ENCODE results near the gene MDFIC. TPM values are rescaled to one million over a fixed set of nuclear protein-coding genes. Genes with fewer than 3 reads are reported as not detected.

Gene MDFIC
- total RNA-seq, 2 experiments from 2014 or later = 25.9 to 27.1 TPM

DNA sequence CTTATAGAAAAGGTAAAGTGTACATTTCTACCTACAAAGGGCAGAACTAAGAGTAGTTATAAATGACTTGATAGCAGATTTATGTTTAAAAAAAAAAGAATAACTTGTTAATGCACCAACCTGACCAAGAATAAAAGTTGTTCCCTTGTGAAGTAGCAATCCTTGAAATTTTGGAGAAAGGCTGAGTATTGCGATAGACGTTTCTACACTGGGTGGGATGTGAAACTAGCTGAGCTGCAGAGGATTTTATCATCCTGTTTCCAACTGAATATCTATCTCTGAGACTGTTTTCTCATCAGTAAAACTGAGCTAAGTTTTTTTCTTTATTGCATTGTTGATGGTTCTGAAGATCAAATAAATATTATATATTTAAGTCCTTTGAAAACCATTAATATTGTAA is 14.6 kb downstream of the MDFIC start:
- DNase-seq (no peak), ATAC-seq (ENCODE audit: poor library complexity) (no peak)
- H3K4me3 Mint-ChIP-seq = no peak overlapping the region
- no peaks in the 10 kb centered on the region for H3K9me3 ChIP-seq (ENCODE audit: control insufficient read depth in 1 of 2, insufficient read depth in 1 of 2, low read length in 2 of 2)
- H3K27me3 ChIP-seq (ENCODE audit: control insufficient read depth in 1 of 2, insufficient read depth in 2 of 2, low read length in 2 of 2) = no peaks in the 10 kb centered on the region
- H3K4me3 ChIP-seq (ENCODE audit: low read length) = no peak overlapping the region
- no peak overlapping the region for H3K27ac ChIP-seq (ENCODE audit: low read depth in 1 of 2, low read length in 2 of 2)
- peaks cover 17% of the 10 kb centered on the region for H3K4me1 ChIP-seq (ENCODE audit: insufficient read depth, low read length)
- no peaks in the 10 kb centered on the region for H3K9me3 Mint-ChIP-seq
- POLR2A ChIA-PET = interaction anchor here (0.7 to 1.2 kb wide), 2 partner anchors 9 to 15 kb away, joined by 3 to 4 read pairs; partner anchors contain the start of gene MDFIC
- intact Hi-C loops (cut with DNase I, micrococcal nuclease) = loop anchor here in 1 of 2 experiments (2.0 to 5.0 kb wide), 2 partner anchors 14 to 69 kb away; partner anchors contain the start of gene MDFIC
- H3K27ac Mint-ChIP-seq = peak overlapping the region; percentile 5
- H3K36me3 Mint-ChIP-seq (ENCODE audit: low read depth) = peaks cover 8% of the 10 kb centered on the region
- CTCF ChIA-PET = no interaction called here
- no peaks in the 10 kb centered on the region for H3K27me3 Mint-ChIP-seq
- H3K4me1 Mint-ChIP-seq (ENCODE audit: low read depth) = peaks cover 68% of the 10 kb centered on the region
- TF ChIP-seq, protein P1, sequence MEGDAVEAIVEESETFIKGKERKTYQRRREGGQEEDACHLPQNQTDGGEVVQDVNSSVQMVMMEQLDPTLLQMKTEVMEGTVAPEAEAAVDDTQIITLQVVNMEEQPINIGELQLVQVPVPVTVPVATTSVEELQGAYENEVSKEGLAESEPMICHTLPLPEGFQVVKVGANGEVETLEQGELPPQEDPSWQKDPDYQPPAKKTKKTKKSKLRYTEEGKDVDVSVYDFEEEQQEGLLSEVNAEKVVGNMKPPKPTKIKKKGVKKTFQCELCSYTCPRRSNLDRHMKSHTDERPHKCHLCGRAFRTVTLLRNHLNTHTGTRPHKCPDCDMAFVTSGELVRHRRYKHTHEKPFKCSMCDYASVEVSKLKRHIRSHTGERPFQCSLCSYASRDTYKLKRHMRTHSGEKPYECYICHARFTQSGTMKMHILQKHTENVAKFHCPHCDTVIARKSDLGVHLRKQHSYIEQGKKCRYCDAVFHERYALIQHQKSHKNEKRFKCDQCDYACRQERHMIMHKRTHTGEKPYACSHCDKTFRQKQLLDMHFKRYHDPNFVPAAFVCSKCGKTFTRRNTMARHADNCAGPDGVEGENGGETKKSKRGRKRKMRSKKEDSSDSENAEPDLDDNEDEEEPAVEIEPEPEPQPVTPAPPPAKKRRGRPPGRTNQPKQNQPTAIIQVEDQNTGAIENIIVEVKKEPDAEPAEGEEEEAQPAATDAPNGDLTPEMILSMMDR (IDR thresholded peaks at IDR 0.05) = no peak
- peaks cover 3% of the 10 kb centered on the region for H3K36me3 ChIP-seq (ENCODE audit: insufficient read depth, low read length)

- CTCF ChIA-PET = interaction anchor here (0.6 to 1.0 kb wide), 2 partner anchors 11 to 22 kb away, joined by 3 to 7 read pairs; no protein-coding TSS in a partner anchor
- intact Hi-C loops (cut with DNase I, micrococcal nuclease) = loop anchor here in 1 of 2 experiments (2.0 to 5.0 kb wide), 2 partner anchors 15 to 70 kb away; partner anchors contain the start of gene MDFIC
- H3K27ac Mint-ChIP-seq = no peak overlapping the region
- Histone ChIP-seq H3K36me3 (ENCODE audit: insufficient read depth, low read length) (peaks cover 11% of the 10 kb centered on the region), H3K4me1 (ENCODE audit: insufficient read depth, low read length) (peaks cover 18% of the 10 kb centered on the region), H3K27ac (ENCODE audit: low read depth in 1 of 2, low read length in 2 of 2) (no peak overlapping the region), H3K4me3 (ENCODE audit: low read length) (no peak overlapping the region), H3K9me3 (ENCODE audit: control insufficient read depth in 1 of 2, insufficient read depth in 1 of 2, low read length in 2 of 2) (no peaks in the 10 kb centered on the region), H3K27me3 (ENCODE audit: control insufficient read depth in 1 of 2, insufficient read depth in 2 of 2, low read length in 2 of 2) (no peaks in the 10 kb centered on the region)
- POLR2A ChIA-PET = no interaction called here
- no peak for DNase-seq
- H3K4me3 Mint-ChIP-seq = no peak overlapping the region
- no peak for ATAC-seq (ENCODE audit: poor library complexity)
- H3K9me3 Mint-ChIP-seq = no peaks in the 10 kb centered on the region
- H3K27me3 Mint-ChIP-seq = no peaks in the 10 kb centered on the region
- peaks cover 15% of the 10 kb centered on the region for H3K36me3 Mint-ChIP-seq (ENCODE audit: low read depth)
- TF ChIP-seq, protein P1 (IDR thresholded peaks at IDR 0.05) = no peak
- peaks cover 76% of the 10 kb centered on the region for H3K4me1 Mint-ChIP-seq (ENCODE audit: low read depth)
Observed at GRCh38 chr7:114937446-114937845, 15.6 kb downstream of the MDFIC start.

DNA sequence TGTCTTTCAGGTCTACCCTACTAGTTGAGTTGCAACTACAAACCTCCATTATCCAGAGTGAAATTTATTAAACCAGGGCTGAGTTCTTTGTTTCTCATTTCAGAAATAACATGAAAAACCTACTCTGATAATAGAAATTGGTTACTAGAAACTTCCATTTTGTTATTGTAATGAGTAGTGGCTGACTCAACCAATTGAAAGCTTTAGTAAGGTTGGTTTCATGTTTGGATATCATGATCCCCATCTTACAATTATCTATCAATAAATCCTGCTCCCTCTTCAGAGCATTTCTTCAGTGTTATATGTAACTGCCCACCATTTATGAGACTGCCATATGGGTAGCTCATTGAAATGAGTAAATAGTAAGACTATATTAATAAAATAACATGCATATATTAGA is 16.9 kb downstream of the MDFIC start:
- intact Hi-C loops (cut with DNase I, micrococcal nuclease) = loop anchor here in 1 of 2 experiments (5.0 kb wide), 1 partner anchor 71 kb away; no protein-coding TSS in a partner anchor
- H3K27ac Mint-ChIP-seq = no peak overlapping the region

More for the DNA sequence above, 16.9 kb downstream of the MDFIC start:
- Histone ChIP-seq H3K36me3 (ENCODE audit: insufficient read depth, low read length) (peaks cover 22% of the 10 kb centered on the region), H3K27ac (ENCODE audit: low read depth in 1 of 2, low read length in 2 of 2) (no peak overlapping the region), H3K4me3 (ENCODE audit: low read length) (no peak overlapping the region), H3K9me3 (ENCODE audit: control insufficient read depth in 1 of 2, insufficient read depth in 1 of 2, low read length in 2 of 2) (no peaks in the 10 kb centered on the region), H3K27me3 (ENCODE audit: control insufficient read depth in 1 of 2, insufficient read depth in 2 of 2, low read length in 2 of 2) (no peaks in the 10 kb centered on the region), H3K4me1 (ENCODE audit: insufficient read depth, low read length) (peaks cover 18% of the 10 kb centered on the region)
- no peak for ATAC-seq (ENCODE audit: poor library complexity)
- TF ChIP-seq, protein P1 (IDR thresholded peaks at IDR 0.05) = no peak
- peaks cover 72% of the 10 kb centered on the region for H3K4me1 Mint-ChIP-seq (ENCODE audit: low read depth)
- no peaks in the 10 kb centered on the region for H3K9me3 Mint-ChIP-seq
- no peak for DNase-seq
- POLR2A ChIA-PET = no interaction called here
- H3K36me3 Mint-ChIP-seq (ENCODE audit: low read depth) = peaks cover 28% of the 10 kb centered on the region
- H3K4me3 Mint-ChIP-seq = no peak overlapping the region
- H3K27me3 Mint-ChIP-seq = no peaks in the 10 kb centered on the region
- CTCF ChIA-PET = interaction anchor here (1.7 to 2.3 kb wide), 2 partner anchors 17 to 73 kb away, joined by 3 to 15 read pairs; no protein-coding TSS in a partner anchor

Data from CD4-positive, alpha-beta T cell (primary cell).